ENCODE measurements around the gene CRYM.
A peak's percentile ranks its signal among the peaks of the same experiment; 100 is the strongest.
"Not testable (repeated sequence)": the region's sequence is repeated elsewhere in the genome, so short reads cannot be mapped to it uniquely, and the experiment has no call there.

CRYM gene

GRCh38 chr16:21250072-21250923, 27.8 kb downstream of the CRYM start:
- Histone ChIP-seq H3K4me2 (peak overlapping the region; percentile 76), H3K27me3 (no peaks in the 10 kb centered on the region), H3K9me3 (no peaks in the 10 kb centered on the region), H4K20me1 (no peaks in the 10 kb centered on the region), H3K9ac (no peak overlapping the region), H3K4me3 (no peak overlapping the region), H3K27ac (peak overlapping the region; percentile 20; the same call in 1 of the 2 replicates), H3K36me3 (no peaks in the 10 kb centered on the region), H3K4me1 (peaks cover 19% of the 10 kb centered on the region)
- TF ChIP-seq Cebpa-rat (IDR thresholded peaks at IDR 0.05) = no peak

GRCh38 chr16:21248179-21248578, 29.9 kb downstream of the CRYM start:
- H3K36me3 ChIP-seq, H3K27ac ChIP-seq, H3K4me2 ChIP-seq, H3K4me3 ChIP-seq, H3K9ac ChIP-seq, H3K27me3 ChIP-seq, H4K20me1 ChIP-seq, H3K9me3 ChIP-seq: not testable (repeated sequence)
- peaks cover 19% of the 10 kb centered on the region for H3K4me1 ChIP-seq

GRCh38 chr16:21244518-21245215, 33.4 kb downstream of the CRYM start:
- H3K4me1 ChIP-seq = peaks cover 2% of the 10 kb centered on the region
- H4K20me1 ChIP-seq = no peaks in the 10 kb centered on the region
- H3K4me3 ChIP-seq = no peak overlapping the region
- H3K36me3 ChIP-seq = no peaks in the 10 kb centered on the region
- H3K27me3 ChIP-seq = no peaks in the 10 kb centered on the region
- no peaks in the 10 kb centered on the region for H3K9me3 ChIP-seq
- no peak overlapping the region for H3K9ac ChIP-seq
- H3K4me2 ChIP-seq = no peak overlapping the region
- TF ChIP-seq Cebpa-rat (IDR thresholded peaks at IDR 0.05) = no peak
- no peak overlapping the region for H3K27ac ChIP-seq

- Histone ChIP-seq H3K4me2 (no peak overlapping the region), H4K20me1 (no peaks in the 10 kb centered on the region), H3K9me3 (no peaks in the 10 kb centered on the region), H3K36me3 (no peaks in the 10 kb centered on the region), H3K4me3 (no peak overlapping the region), H3K4me1 (no peaks in the 10 kb centered on the region), H3K27me3 (no peaks in the 10 kb centered on the region), H3K27ac (no peak overlapping the region), H3K9ac (no peak overlapping the region)
- TF ChIP-seq Cebpa-rat (IDR thresholded peaks at IDR 0.05) = no peak
These were observed 35.3 kb downstream of the CRYM start for GRCh38 chr16:21242756-21243155.

- Histone ChIP-seq H3K27ac (no peak overlapping the region), H3K4me1 (no peaks in the 10 kb centered on the region)
These were observed 38.4 kb downstream of the CRYM start for GRCh38 chr16:21239646-21240045.

GRCh38 chr16:21236831-21237230, 41.3 kb downstream of the CRYM start:
- H3K4me2 ChIP-seq = no peak overlapping the region

More at GRCh38 chr16:21239646-21240045, 38.4 kb downstream of the CRYM start:
- H3K9ac ChIP-seq = no peak overlapping the region
- no peaks in the 10 kb centered on the region for H4K20me1 ChIP-seq
- H3K4me2 ChIP-seq = no peak overlapping the region
- H3K27me3 ChIP-seq = no peaks in the 10 kb centered on the region
- no peaks in the 10 kb centered on the region for H3K9me3 ChIP-seq
- no peak for TF ChIP-seq Cebpa-rat (IDR thresholded peaks at IDR 0.05)
- no peaks in the 10 kb centered on the region for H3K36me3 ChIP-seq
- H3K4me3 ChIP-seq = no peak overlapping the region

GRCh38 chr16:21235199-21235585, 42.9 kb downstream of the CRYM start:
- Histone ChIP-seq H3K4me2 (no peak overlapping the region), H3K4me3 (no peak overlapping the region), H3K27me3 (no peaks in the 10 kb centered on the region), H3K27ac (no peak overlapping the region), H3K36me3 (no peaks in the 10 kb centered on the region), H3K4me1 (no peaks in the 10 kb centered on the region), H4K20me1 (no peaks in the 10 kb centered on the region), H3K9me3 (no peaks in the 10 kb centered on the region), H3K9ac (no peak overlapping the region)
- TF ChIP-seq Cebpa-rat (IDR thresholded peaks at IDR 0.05) = no peak

More at GRCh38 chr16:21236831-21237230, 41.3 kb downstream of the CRYM start:
- no peak overlapping the region for H3K4me3 ChIP-seq
- H3K27ac ChIP-seq = no peak overlapping the region
- H4K20me1 ChIP-seq = no peaks in the 10 kb centered on the region
- no peaks in the 10 kb centered on the region for H3K9me3 ChIP-seq
- no peaks in the 10 kb centered on the region for H3K4me1 ChIP-seq
- H3K27me3 ChIP-seq = no peaks in the 10 kb centered on the region
- no peak for TF ChIP-seq Cebpa-rat (IDR thresholded peaks at IDR 0.05)
- H3K36me3 ChIP-seq = no peaks in the 10 kb centered on the region
- H3K9ac ChIP-seq = no peak overlapping the region

- Histone ChIP-seq H3K9me3 (no peaks in the 10 kb centered on the region), H3K4me2 (no peak within 1 kb of the TSS), H3K4me1 (no peaks in the 10 kb centered on the region), H4K20me1 (no peaks in the 10 kb centered on the region), H3K9ac (no peak within 1 kb of the TSS), H3K27ac (no peak within 1 kb of the TSS), H3K36me3 (no peaks in the 10 kb centered on the region), H3K27me3 (no peaks in the 10 kb centered on the region), H3K4me3 (no peak within 1 kb of the TSS)
- TF ChIP-seq Cebpa-rat (IDR thresholded peaks at IDR 0.05) = no peak
These were observed 44.5 kb downstream of the CRYM start, which contains the start of gene ANKS4B for GRCh38 chr16:21233521-21234150. Gene ANKS4B (plus strand): TSS chr16:21233699. CDS start chr16:21233738, 39 bp downstream.

GRCh38 chr16:21233045-21233520, 45.0 kb downstream of the CRYM start:
- Histone ChIP-seq H3K27ac (no peak overlapping the region), H3K9me3 (no peaks in the 10 kb centered on the region), H3K4me3 (no peak overlapping the region), H3K27me3 (no peaks in the 10 kb centered on the region), H4K20me1 (no peaks in the 10 kb centered on the region), H3K36me3 (no peaks in the 10 kb centered on the region), H3K9ac (no peak overlapping the region), H3K4me1 (no peaks in the 10 kb centered on the region), H3K4me2 (no peak overlapping the region)
- no peak for TF ChIP-seq Cebpa-rat (IDR thresholded peaks at IDR 0.05)

Measured in BLaER1 (cell line).